PC-3 (cell line): ENCODE results near the gene ARHGAP26.

ENCODE experiments used
- EZH2phosphoT487 ChIP-seq: fragments of 300-600 bp; sonication (generic); IDR thresholded peaks from 2 replicates; pipeline ENCODE4 v1.6.1; 2018; ENCODE audit warnings: mild to moderate bottlenecking, antibody characterized with exemption, low read length, borderline replicate concordance
- TF ChIP-seq, protein P1 (sequence below): fragments of 300-600 bp; sonication (generic); conservative IDR thresholded peaks from 2 replicates; pipeline ENCODE4 v1.5.1; 2017; ENCODE audit warnings: antibody characterized with exemption, low read depth, mild to moderate bottlenecking, low read length

GRCh38 chr5:143183989-143184388 lies 413.8 kb downstream of the ARHGAP26 start:
- TF ChIP-seq, protein P1, sequence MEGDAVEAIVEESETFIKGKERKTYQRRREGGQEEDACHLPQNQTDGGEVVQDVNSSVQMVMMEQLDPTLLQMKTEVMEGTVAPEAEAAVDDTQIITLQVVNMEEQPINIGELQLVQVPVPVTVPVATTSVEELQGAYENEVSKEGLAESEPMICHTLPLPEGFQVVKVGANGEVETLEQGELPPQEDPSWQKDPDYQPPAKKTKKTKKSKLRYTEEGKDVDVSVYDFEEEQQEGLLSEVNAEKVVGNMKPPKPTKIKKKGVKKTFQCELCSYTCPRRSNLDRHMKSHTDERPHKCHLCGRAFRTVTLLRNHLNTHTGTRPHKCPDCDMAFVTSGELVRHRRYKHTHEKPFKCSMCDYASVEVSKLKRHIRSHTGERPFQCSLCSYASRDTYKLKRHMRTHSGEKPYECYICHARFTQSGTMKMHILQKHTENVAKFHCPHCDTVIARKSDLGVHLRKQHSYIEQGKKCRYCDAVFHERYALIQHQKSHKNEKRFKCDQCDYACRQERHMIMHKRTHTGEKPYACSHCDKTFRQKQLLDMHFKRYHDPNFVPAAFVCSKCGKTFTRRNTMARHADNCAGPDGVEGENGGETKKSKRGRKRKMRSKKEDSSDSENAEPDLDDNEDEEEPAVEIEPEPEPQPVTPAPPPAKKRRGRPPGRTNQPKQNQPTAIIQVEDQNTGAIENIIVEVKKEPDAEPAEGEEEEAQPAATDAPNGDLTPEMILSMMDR, result no peak
- TF ChIP-seq EZH2phosphoT487, result no peak
